Upper lobe of left lung (tissue), 6 donors: ENCODE results near the gene RAVER2. TPM values are rescaled to one million over a fixed set of nuclear protein-coding genes. Genes with fewer than 3 reads are reported as not detected.

Source experiments
- ATAC-seq, 2 donors: fragments of 200-7000 bp; cut with Tn5 transposase; one replicate each; pipeline ENCODE4 v1.9.1; 2022; ENCODE audit warnings: mild to moderate bottlenecking in 2 of 2, moderate library complexity in 2 of 2; ENCODE audit not compliant: low FRiP score in 2 of 2
- DNase-seq, 2 donors: peaks; one replicate each; pipeline ENCODE4 v3.0.0-alpha.2; 2019 to 2020
- H3K27ac ChIP-seq, 4 donors: fragments of 200-600 bp; sonication (generic); one replicate each; pipeline ENCODE4 v1.5.1; 2016 to 2019
- H3K27me3 ChIP-seq, 4 donors: fragments of 200-600 bp; sonication (generic); one replicate each; pipeline ENCODE4 v1.5.1; 2017 to 2019
- H3K36me3 ChIP-seq, 4 donors: fragments of 200-600 bp; sonication (generic); one replicate each; pipeline ENCODE4 v1.5.1; 2016 to 2019
- H3K4me1 ChIP-seq, 4 donors: fragments of 200-600 bp; sonication (generic); one replicate each; pipeline ENCODE4 v1.5.1; 2018 to 2019
- H3K4me3 ChIP-seq, 4 donors: fragments of 200-600 bp; sonication (generic); one replicate each; pipeline ENCODE4 v1.5.1; 2017 to 2019; ENCODE audit warnings: mild to moderate bottlenecking in 2 of 4, moderate library complexity in 1 of 4
- H3K9me3 ChIP-seq, 4 donors: fragments of 200-600 bp; sonication (generic); one replicate each; pipeline ENCODE4 v1.5.1; 2018 to 2019
- EP300 ChIP-seq, 4 donors: sonication (generic); formaldehyde crosslinking; IDR thresholded peaks; one replicate each; pipeline ENCODE4 v1.5.1; 2017; ENCODE audit warnings: antibody characterized with exemption in 4 of 4, control low read depth in 2 of 4
- POLR2A ChIP-seq, 4 donors: fragments of 450-650 bp; IDR thresholded peaks; one replicate each; pipeline ENCODE4 v1.5.1; 2016 to 2017; ENCODE audit warnings: antibody characterized with exemption in 4 of 4, mild to moderate bottlenecking in 2 of 4
- POLR2AphosphoS5 ChIP-seq, 2 donors: sonication (generic); formaldehyde crosslinking; IDR thresholded peaks; one replicate each; pipeline ENCODE4 v1.5.1; 2017; ENCODE audit warnings: antibody characterized with exemption in 2 of 2
- WGBS, 2 donors: methylation state at CpG; one replicate each; pipeline ENCODE4 v1.1.5; 2017 to 2018; 5-methylcytosine and 5-hydroxymethylcytosine counted together
- total RNA-seq, 6 donors: library from RNA; depleted of rRNA in 4 of 6; stranded (reverse); fragments of >200 nt in 4 of 6; gene quantifications; one replicate each; pipeline versions ENCODE4 v1.1.0 to v1.2.1, GENCODE V29; 2016 to 2021
- TF ChIP-seq, protein P1 (sequence below), 6 experiments: fragments of 450-650 bp in 4 of 6; fragments of 200-600 bp in 2 of 6; sonication (generic) in 2 of 6; IDR thresholded peaks; one replicate each; pipeline ENCODE4 v1.5.1; 2016 to 2019; ENCODE audit warnings: antibody characterized with exemption in 6 of 6
- donor health status: DM: no; HTN: no; CAD: no; lungs with moderate emphysema.
- donor health status: DM: no; HTN: yes; CAD: no; lungs with severe emphysema.

The RAVER2 gene
- total RNA-seq, 6 donors from 2014 or later, result 7.3 to 15.0 (median 9.1) TPM

DNA sequence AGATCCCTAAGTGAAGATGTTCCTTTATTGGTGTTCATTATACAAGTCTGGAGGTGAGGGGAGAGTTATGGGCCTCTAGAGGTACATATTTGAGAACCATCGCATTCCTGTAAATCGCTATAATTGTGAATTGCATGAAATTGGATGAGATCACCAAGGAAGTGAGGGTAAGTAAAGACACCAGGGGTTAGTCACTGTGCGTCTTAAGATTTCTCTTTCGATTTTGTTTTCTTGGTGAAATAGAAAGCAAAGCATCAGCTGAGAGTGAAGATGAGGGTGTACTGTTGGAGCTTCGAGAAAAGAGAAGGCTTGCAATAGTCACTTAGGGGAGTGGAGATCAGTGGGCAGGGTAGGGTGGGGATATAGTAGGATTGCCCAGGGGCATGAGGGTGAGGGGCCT is 82.1 kb downstream of the RAVER2 start:
- Histone ChIP-seq H3K27ac (peak overlapping the region in 2 of 4 donors; percentile 23 to 24), H3K36me3 (peaks cover 0 to 13% (median 2%) of the 10 kb centered on the region in 4 donors), H3K9me3 (no peaks in the 10 kb centered on the region), H3K4me3 (no peak overlapping the region), H3K27me3 (no peaks in the 10 kb centered on the region), H3K4me1 (peaks cover 0 to 4% (median 2%) of the 10 kb centered on the region in 4 donors)
- TF ChIP-seq EP300 (IDR thresholded peaks at IDR 0.05), result no peak
- TF ChIP-seq POLR2AphosphoS5 (IDR thresholded peaks at IDR 0.05), result no peak
- TF ChIP-seq POLR2A (IDR thresholded peaks at IDR 0.05), result no peak
- TF ChIP-seq, protein P1, sequence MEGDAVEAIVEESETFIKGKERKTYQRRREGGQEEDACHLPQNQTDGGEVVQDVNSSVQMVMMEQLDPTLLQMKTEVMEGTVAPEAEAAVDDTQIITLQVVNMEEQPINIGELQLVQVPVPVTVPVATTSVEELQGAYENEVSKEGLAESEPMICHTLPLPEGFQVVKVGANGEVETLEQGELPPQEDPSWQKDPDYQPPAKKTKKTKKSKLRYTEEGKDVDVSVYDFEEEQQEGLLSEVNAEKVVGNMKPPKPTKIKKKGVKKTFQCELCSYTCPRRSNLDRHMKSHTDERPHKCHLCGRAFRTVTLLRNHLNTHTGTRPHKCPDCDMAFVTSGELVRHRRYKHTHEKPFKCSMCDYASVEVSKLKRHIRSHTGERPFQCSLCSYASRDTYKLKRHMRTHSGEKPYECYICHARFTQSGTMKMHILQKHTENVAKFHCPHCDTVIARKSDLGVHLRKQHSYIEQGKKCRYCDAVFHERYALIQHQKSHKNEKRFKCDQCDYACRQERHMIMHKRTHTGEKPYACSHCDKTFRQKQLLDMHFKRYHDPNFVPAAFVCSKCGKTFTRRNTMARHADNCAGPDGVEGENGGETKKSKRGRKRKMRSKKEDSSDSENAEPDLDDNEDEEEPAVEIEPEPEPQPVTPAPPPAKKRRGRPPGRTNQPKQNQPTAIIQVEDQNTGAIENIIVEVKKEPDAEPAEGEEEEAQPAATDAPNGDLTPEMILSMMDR (IDR thresholded peaks at IDR 0.05), result no peak
- no peak for DNase-seq
- no peak for ATAC-seq
- WGBS, 2 donors, result 75 to 77% methylated on average over 5 of the region's 5 CpGs

DNA sequence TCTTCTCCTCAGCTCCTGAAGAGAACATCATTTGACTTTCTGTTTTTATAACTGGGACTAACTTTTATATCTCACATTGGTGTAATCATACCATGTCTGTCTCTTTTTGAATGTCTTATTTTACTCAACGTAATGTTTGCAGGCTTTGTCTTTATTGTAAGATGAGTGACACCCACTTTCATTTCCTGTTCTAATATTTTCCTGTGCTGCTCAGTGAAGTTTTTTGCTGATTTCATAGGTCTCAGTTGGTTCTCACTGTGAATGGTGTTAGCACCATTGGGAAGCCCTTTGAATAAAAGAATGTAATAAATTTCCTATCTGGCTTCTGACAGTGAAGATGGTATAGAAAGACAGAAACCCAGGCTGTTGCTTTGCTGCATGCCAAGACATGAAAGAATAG is 84.0 kb downstream of the RAVER2 start:
- WGBS, 2 donors, result 30 to 32% methylated on average over 1 of the region's 1 CpG
- H3K27ac ChIP-seq, result no peak overlapping the region
- DNase-seq (no peak), ATAC-seq (no peak)
- peaks cover 5 to 31% (median 17%) of the 10 kb centered on the region in 4 donors for H3K36me3 ChIP-seq
- H3K4me3 ChIP-seq, result no peak overlapping the region
- H3K27me3 ChIP-seq, result no peaks in the 10 kb centered on the region
- peaks cover 0 to 4% (median 2%) of the 10 kb centered on the region in 4 donors for H3K4me1 ChIP-seq
- H3K9me3 ChIP-seq, result no peaks in the 10 kb centered on the region
- no peak for TF ChIP-seq POLR2A (IDR thresholded peaks at IDR 0.05)
- TF ChIP-seq POLR2AphosphoS5 (IDR thresholded peaks at IDR 0.05), result no peak
- TF ChIP-seq, protein P1 (IDR thresholded peaks at IDR 0.05), result no peak
- TF ChIP-seq EP300 (IDR thresholded peaks at IDR 0.05), result no peak

DNA sequence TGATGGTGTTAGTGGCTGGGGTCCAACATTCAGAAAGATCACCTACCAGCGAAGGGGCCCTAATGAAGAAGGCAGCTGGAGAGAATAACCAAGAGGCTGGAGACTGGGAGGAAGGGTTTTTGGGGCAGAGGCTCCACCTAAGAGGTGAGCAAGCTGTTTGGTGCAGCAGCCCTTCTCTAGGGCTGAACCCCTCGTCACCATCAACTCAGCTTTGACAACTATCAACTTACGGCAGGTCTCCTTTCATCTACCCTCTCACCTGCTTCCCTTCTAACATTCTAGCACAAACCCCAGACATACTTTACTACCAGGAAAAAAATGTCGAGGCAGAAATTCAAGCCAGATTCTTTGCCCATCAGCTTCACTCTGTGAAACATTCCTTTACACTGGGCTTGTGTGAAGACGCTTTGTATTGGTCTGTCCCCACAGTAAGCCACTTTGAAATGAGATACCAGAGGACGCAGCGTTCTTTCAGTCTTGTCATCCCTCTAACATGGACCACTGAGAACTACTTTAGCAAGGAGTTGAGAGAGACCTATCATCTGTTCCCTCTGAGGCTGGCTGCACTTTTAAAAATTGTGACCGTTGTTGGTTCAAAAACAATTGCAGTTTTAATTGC is 84.6 kb downstream of the RAVER2 start:
- no peak overlapping the region for H3K4me3 ChIP-seq
- TF ChIP-seq EP300 (IDR thresholded peaks at IDR 0.05) (no peak), POLR2A (IDR thresholded peaks at IDR 0.05) (no peak)
- TF ChIP-seq, protein P1 (IDR thresholded peaks at IDR 0.05), result no peak
- DNase-seq (no peak), ATAC-seq (no peak)
- no peaks in the 10 kb centered on the region for H3K9me3 ChIP-seq
- H3K27ac ChIP-seq, result no peak overlapping the region
- H3K27me3 ChIP-seq, result no peaks in the 10 kb centered on the region
- H3K4me1 ChIP-seq, result peaks cover 0 to 4% (median 0%) of the 10 kb centered on the region in 4 donors
- WGBS, 2 donors, result 80 to 81% methylated on average over 8 of the region's 8 CpGs
- peaks cover 7 to 38% (median 23%) of the 10 kb centered on the region in 4 donors for H3K36me3 ChIP-seq

DNA sequence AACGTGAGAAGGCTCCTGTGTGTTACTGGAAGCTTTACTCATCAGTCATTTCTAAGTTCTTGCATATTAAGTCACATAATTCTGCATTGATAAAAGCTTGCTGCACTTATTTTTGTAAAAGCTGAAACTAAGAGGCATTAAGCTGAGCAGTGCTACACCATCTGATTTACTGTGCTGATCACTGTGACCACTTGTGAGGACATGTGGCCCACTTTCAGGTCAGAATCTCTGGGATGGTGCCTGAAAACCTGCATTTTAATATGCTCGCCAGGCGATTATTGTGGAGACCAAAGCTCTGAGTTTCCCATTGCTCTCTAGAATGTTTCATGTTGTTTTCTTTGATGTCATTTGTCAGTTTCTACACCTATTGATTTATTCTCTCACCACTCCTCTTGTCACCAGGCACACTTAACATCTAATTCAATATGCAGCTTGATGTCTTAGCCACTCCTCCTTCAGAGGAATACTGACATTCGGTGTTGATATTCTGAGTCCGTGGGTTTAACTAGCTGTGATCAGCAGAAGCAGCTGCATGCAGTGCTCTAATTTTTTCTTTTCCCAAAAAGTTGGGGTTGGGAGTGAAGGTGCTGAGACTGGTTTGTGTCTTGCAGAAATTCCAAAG is 85.3 kb downstream of the RAVER2 start:
- Histone ChIP-seq H3K4me1 (peaks cover 0 to 4% (median 0%) of the 10 kb centered on the region in 4 donors), H3K27ac (no peak overlapping the region), H3K27me3 (no peaks in the 10 kb centered on the region), H3K9me3 (no peaks in the 10 kb centered on the region), H3K36me3 (peaks cover 7 to 44% (median 26%) of the 10 kb centered on the region in 4 donors), H3K4me3 (no peak overlapping the region)
- 78 to 83% methylated on average over 5 of the region's 5 CpGs for WGBS, 2 donors
- no peak for TF ChIP-seq POLR2AphosphoS5 (IDR thresholded peaks at IDR 0.05)
- no peak for TF ChIP-seq POLR2A (IDR thresholded peaks at IDR 0.05)
- TF ChIP-seq, protein P1 (IDR thresholded peaks at IDR 0.05), result no peak
- TF ChIP-seq EP300 (IDR thresholded peaks at IDR 0.05), result no peak
- DNase-seq (no peak), ATAC-seq (no peak)
